ENCODE measurements around the gene SSMEM1. TPM values are rescaled to one million over a fixed set of nuclear protein-coding genes. Genes with fewer than 3 reads are reported as not detected.

Gene SSMEM1
- total and polyA plus RNA-seq, 2 donors (not counting 1 experiment from before 2014, with no cell fraction given): not detected

- peaks cover 5% of the 10 kb centered on the region for H3K79me2 ChIP-seq (ENCODE audit: control insufficient read depth, insufficient read depth, low read length)
- Mint-ChIP-seq H3K27ac (no peak overlapping the region), H3K4me3 (no peak overlapping the region), H3K4me1 (peaks cover 2% of the 10 kb centered on the region), H3K27me3 (no peaks in the 10 kb centered on the region), H3K9me3 (ENCODE audit: insufficient read depth) (no peaks in the 10 kb centered on the region)
- no peak overlapping the region for H2AFZ ChIP-seq (ENCODE audit: insufficient read depth, low read depth, low read length, poor library complexity, severe bottlenecking)
- no peak for DNase-seq
- POLR2A ChIA-PET: no interaction called here
- no peak overlapping the region for H3K9ac ChIP-seq (ENCODE audit: low read length)
- intact Hi-C loops (cut with micrococcal nuclease): no loop called here
- TF ChIP-seq, protein P1, sequence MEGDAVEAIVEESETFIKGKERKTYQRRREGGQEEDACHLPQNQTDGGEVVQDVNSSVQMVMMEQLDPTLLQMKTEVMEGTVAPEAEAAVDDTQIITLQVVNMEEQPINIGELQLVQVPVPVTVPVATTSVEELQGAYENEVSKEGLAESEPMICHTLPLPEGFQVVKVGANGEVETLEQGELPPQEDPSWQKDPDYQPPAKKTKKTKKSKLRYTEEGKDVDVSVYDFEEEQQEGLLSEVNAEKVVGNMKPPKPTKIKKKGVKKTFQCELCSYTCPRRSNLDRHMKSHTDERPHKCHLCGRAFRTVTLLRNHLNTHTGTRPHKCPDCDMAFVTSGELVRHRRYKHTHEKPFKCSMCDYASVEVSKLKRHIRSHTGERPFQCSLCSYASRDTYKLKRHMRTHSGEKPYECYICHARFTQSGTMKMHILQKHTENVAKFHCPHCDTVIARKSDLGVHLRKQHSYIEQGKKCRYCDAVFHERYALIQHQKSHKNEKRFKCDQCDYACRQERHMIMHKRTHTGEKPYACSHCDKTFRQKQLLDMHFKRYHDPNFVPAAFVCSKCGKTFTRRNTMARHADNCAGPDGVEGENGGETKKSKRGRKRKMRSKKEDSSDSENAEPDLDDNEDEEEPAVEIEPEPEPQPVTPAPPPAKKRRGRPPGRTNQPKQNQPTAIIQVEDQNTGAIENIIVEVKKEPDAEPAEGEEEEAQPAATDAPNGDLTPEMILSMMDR (IDR thresholded peaks at IDR 0.05): no peak
- TF ChIP-seq EZH2 (IDR thresholded peaks at IDR 0.05; ENCODE audit: borderline replicate concordance, insufficient read depth, low read depth, low read length, poor library complexity, severe bottlenecking): no peak
- H3K36me3 ChIP-seq (replicated peaks in 1 of 2; ENCODE audit: control extremely low read depth in 1 of 2, control insufficient read depth in 1 of 2, extremely low read depth in 1 of 2, insufficient read depth in 2 of 2, low read length in 1 of 2): peaks cover 2 to 28% of the 10 kb centered on the region in 2 experiments
- CTCF ChIA-PET: interaction anchor here (0.6 to 1.5 kb wide), 3 partner anchors 40 to 115 kb away, joined by 3 read pairs; no protein-coding TSS in a partner anchor
- H3K4me2 ChIP-seq (replicated peaks; ENCODE audit: low read depth, low read length, poor library complexity, severe bottlenecking): no peak overlapping the region
- H3K27ac ChIP-seq (ENCODE audit: low read length in 2 of 2): no peak overlapping the region
- no peaks in the 10 kb centered on the region for H3K4me1 ChIP-seq (ENCODE audit: control insufficient read depth in 2 of 2, insufficient read depth in 2 of 2, low read length in 2 of 2)
- 94% methylated on average over 2 of the region's 2 CpGs for WGBS (ENCODE audit: insufficient coverage)
- H3K9me3 ChIP-seq (ENCODE audit: control extremely low read depth in 1 of 3, control insufficient read depth in 2 of 3, insufficient read depth in 1 of 3, low read length in 2 of 3): no peaks in the 10 kb centered on the region
- no peaks in the 10 kb centered on the region for H3K27me3 ChIP-seq (replicated peaks in 1 of 4; ENCODE audit: control extremely low read depth in 1 of 4, control insufficient read depth in 3 of 4, insufficient read depth in 4 of 4, low read length in 3 of 4)
- ATAC-seq (ENCODE audit: low read depth): no peak
- H4K20me1 ChIP-seq (ENCODE audit: control insufficient read depth, insufficient read depth, low read length, poor library complexity, severe bottlenecking): no peaks in the 10 kb centered on the region
- H3K4me3 ChIP-seq (ENCODE audit: control extremely low read depth in 1 of 5, extremely low read depth in 1 of 5, insufficient read depth in 1 of 5, low read depth in 2 of 5, low read length in 4 of 5): no peak overlapping the region
These were observed 20.3 kb upstream of the SSMEM1 start for GRCh38 chr7:130187360-130187759.

DNA sequence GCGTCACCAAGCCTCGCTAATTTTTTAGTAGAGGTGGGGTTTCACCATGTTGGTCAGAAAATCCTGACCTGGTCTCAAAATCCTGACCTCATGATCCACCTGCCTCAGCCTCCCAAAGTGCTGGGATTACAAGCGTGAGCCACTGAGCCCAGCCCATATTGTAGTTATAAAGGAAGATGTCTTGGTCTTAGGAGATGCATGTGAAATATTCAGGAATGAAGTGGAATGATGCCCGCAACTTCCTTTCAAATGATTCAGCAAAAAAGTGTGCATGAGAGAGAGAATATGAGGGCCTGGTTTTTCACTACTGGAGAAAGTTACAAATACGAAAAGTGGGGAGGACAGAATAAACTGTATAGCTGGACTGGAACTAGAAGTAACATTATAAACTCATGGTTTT lies 18.3 kb upstream of the SSMEM1 start:
- H4K20me1 ChIP-seq (ENCODE audit: control insufficient read depth, insufficient read depth, low read length, poor library complexity, severe bottlenecking): no peaks in the 10 kb centered on the region
- no peak for ATAC-seq (ENCODE audit: low read depth)
- no peaks in the 10 kb centered on the region for H3K9me3 Mint-ChIP-seq (ENCODE audit: insufficient read depth)
- H3K27me3 ChIP-seq (replicated peaks in 1 of 4; ENCODE audit: control extremely low read depth in 1 of 4, control insufficient read depth in 3 of 4, insufficient read depth in 4 of 4, low read length in 3 of 4): no peaks in the 10 kb centered on the region
- H3K4me3 ChIP-seq (ENCODE audit: control extremely low read depth in 1 of 5, extremely low read depth in 1 of 5, insufficient read depth in 1 of 5, low read depth in 2 of 5, low read length in 4 of 5): no peak overlapping the region
- H3K9ac ChIP-seq (ENCODE audit: low read length): no peak overlapping the region
- no peak overlapping the region for H2AFZ ChIP-seq (ENCODE audit: insufficient read depth, low read depth, low read length, poor library complexity, severe bottlenecking)
- no peaks in the 10 kb centered on the region for H3K27me3 Mint-ChIP-seq
- peaks cover 2 to 18% of the 10 kb centered on the region in 2 experiments for H3K36me3 ChIP-seq (replicated peaks in 1 of 2; ENCODE audit: control extremely low read depth in 1 of 2, control insufficient read depth in 1 of 2, extremely low read depth in 1 of 2, insufficient read depth in 2 of 2, low read length in 1 of 2)
- ChIA-PET CTCF (interaction anchor here (0.6 kb wide), 1 partner anchor 95 kb away, joined by 3 read pairs; no protein-coding TSS in a partner anchor), POLR2A (no interaction called here)
- no peak overlapping the region for H3K4me3 Mint-ChIP-seq
- WGBS (ENCODE audit: insufficient coverage): no CpG with 5 or more reads among the region's 5 CpGs
- no peak for TF ChIP-seq EZH2 (IDR thresholded peaks at IDR 0.05; ENCODE audit: borderline replicate concordance, insufficient read depth, low read depth, low read length, poor library complexity, severe bottlenecking)
- TF ChIP-seq, protein P1 (IDR thresholded peaks at IDR 0.05): no peak
- H3K9me3 ChIP-seq (ENCODE audit: control extremely low read depth in 1 of 3, control insufficient read depth in 2 of 3, insufficient read depth in 1 of 3, low read length in 2 of 3): no peaks in the 10 kb centered on the region
- H3K27ac ChIP-seq (ENCODE audit: low read length in 2 of 2): no peak overlapping the region
- H3K4me1 ChIP-seq (ENCODE audit: control insufficient read depth in 2 of 2, insufficient read depth in 2 of 2, low read length in 2 of 2): no peaks in the 10 kb centered on the region
- no peak overlapping the region for H3K27ac Mint-ChIP-seq
- intact Hi-C loops (cut with micrococcal nuclease): no loop called here
- H3K79me2 ChIP-seq (ENCODE audit: control insufficient read depth, insufficient read depth, low read length): peaks cover 5% of the 10 kb centered on the region
- peaks cover 2% of the 10 kb centered on the region for H3K4me1 Mint-ChIP-seq
- DNase-seq: no peak
- no peak overlapping the region for H3K4me2 ChIP-seq (replicated peaks; ENCODE audit: low read depth, low read length, poor library complexity, severe bottlenecking)

Measured in B cell (primary cell).